Hematopoietic multipotent progenitor cell treated with erythropoietin and hydrocortisone succinate and interleukin-3 and kit ligand, for 15 days (in vitro differentiated cells): Measurements from ENCODE around the gene RPL18A.
A peak's percentile ranks its signal among the peaks of the same experiment; 100 is the strongest.

Experiments used
- DNase-seq: peaks from one replicate; pipeline ENCODE4 v3.0.0-alpha.2; 2015; ENCODE audit warnings: low spot score

Gene RPL18A

DNA sequence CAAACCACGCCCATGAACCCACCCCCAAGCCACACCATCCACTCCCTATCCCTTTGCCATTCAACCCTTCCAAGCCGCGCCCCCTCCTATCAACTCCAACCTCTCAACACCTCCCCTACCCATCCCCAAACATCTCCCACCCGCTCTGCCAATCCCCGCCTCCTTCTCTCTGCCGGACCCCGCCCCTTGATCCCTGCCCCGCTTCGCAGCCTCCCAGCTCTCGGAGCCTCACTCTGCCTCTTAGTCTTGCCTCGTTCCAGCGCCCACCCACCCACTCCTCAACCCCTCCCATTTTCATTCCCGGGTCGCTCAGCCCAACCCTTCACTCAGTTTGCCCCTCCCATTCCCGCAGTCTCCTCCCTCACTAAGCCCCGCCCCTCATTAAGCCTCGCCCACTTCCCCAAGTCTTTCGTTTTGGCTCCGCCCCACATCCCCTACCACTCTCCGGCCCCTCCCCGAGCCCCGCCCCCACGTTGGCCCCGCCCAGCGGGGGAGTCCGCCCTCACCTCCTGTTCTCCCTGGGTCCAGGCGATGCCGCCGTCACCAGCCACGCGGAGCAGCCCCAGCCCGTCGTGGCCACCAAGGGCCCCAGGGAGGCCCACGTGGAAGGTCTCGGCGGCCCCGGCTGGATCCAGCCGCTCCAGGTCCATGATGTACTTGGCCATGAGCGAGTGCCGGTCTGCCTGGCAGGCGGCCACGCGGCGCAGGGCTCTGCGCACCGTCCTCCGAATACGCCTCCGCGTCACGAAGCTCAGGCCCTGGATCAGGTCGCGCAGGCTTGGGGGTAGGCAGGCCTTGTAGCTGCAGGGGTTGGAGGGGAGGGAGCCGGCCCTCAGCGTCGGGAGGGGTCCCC, 17.7 kb upstream of the RPL18A start:
- DNase-seq, result peak; percentile 23

DNA sequence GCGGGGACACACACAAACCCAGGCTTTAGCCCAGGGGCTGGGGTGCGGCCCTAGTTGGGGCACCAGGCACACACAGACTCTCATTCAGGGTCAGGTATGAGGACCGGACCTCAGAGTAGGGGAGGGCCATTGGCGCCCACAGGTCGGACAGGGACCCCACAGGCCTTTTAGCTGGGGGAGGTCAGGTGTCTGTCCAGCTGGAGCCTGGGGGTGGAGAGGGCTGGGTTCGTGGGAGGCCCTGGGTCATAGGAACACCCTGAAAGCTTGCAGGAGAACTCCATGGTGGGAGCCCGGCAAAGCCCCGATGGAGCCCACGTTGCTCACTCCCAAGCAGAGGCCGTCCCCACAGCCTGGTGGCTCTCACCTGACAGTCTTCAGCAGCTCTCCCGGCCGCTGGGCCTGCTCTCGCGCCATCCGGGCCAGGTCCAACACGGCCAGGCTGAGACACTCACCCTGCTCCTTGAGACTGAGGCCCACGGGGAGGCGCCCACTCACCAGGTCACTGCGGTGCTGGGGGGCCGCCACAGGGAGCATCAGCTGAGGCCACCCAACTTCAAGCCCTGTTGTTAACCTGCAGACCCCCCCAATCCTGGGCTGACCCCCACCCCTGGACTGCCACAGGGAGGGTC, 16.9 kb upstream of the RPL18A start:
- no peak for DNase-seq

DNA sequence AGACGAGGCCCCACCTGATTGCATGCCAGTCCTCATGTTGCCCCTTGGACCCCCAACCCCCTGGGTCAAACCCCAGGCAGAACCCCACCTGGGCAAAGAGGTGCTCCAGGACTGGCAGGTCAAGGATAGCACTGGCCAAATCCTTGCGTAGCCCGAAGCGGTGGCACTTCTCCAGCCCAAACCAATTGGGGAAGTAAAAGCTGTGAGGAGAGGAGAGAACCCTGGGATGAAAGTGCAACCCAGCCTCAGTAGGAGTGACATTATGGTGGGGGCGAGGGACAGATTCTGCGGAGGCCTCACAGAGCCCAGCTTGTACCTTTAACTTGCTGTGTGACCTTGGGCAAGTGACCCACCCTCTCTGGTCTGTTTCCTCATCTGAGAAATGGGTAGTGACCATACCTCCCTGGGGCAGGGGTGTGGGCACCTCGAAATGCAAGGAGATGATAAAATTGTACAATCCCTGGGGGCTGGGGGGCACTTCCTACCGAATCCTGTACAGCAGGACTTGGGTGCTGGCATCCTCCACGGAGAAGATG, 16.4 kb upstream of the RPL18A start:
- DNase-seq, result no peak

DNA sequence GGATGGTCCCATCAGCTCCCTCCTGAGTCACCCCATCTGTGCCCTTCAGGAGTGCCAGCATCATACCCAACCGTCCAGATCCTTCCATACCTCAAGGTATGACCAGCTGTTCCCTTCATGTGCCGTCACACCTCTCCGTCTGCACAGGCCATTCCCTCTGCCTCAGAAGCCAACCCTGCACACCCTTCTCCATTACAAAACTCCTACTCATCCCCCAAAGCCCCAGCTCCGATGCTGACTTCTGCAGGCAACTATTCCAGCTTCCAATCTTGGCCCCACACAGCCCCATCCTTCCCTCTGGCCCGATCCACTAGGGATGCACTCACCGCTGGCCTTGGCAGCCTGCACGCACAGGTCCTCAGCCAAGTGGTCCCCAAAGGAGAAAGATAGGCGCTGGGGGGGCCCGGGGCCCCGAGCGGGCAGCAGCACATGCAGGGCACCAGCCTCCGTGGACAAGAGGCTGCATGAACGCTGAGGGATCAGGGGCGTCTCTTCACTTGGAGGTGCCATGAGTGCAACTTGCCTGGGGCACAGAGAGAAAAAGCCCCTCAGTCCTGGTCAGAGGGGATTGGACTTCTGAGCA, 15.7 kb upstream of the RPL18A start:
- DNase-seq, result no peak

DNA sequence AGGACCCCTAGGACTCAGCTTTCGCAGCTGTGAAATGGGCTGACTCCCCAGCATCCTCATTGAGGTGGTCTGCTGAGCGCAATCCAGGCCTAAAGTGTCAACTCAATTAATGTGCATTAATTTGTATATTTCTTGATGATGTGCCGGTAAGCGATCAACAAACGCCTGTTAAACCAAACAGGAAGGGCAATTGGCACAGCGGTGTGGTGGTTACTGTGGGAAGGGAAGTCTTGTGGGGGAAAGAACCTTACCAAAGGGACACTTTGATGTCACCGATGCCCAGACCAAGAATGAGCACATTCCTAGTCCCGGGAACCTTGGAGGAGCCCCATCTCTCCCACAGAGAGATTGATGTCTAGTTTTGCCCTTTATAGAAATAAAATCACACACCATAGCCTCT, 13.6 kb upstream of the RPL18A start:
- no peak for DNase-seq

DNA sequence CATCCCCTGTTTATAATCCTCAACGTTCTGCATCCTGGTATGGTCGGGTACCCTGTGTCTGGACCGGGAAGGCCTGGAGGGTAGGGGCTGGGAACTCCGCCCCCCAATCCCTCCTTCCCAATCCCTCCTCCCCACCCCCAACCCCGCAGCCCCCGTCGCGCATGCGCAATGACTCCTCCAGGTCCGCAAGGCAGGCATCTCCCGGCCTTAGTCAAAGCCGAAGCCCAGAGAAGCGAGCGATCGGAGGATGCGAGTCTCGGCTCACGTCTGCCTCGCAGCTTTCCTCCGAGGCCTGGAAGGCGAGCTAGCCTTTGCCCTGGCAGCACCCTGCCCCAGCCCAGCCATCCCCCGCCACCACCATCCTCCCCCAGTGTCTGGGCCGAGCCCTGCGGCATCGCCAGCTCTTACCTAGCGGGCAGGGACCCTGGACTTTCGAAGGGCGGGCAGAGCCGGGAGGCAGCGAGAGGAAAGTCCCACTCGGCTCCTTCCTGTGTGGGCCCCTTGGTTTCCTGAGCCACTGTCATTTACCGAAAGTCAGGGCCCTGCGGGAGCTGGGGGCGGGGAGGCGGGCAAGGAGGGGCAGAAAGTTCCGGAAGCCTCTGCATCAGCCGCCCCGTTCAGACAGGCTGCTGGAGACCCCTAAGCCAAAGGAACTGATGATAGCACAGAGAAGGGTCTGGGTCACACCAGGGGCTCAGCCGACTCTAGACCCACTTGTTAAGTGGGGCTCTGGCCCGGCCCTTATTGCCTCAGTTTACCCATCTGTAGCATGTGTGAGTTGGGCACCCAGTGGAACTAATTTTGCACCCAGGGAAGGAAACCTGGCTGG, 12.0 kb upstream of the RPL18A start, which contains the start of gene JAK3:
JAK3 (minus strand) TSS at position 445 of the 829 bp plus-strand sequence. CDS start 3,565 bp downstream, outside the sequence.
- no peak for DNase-seq

DNA sequence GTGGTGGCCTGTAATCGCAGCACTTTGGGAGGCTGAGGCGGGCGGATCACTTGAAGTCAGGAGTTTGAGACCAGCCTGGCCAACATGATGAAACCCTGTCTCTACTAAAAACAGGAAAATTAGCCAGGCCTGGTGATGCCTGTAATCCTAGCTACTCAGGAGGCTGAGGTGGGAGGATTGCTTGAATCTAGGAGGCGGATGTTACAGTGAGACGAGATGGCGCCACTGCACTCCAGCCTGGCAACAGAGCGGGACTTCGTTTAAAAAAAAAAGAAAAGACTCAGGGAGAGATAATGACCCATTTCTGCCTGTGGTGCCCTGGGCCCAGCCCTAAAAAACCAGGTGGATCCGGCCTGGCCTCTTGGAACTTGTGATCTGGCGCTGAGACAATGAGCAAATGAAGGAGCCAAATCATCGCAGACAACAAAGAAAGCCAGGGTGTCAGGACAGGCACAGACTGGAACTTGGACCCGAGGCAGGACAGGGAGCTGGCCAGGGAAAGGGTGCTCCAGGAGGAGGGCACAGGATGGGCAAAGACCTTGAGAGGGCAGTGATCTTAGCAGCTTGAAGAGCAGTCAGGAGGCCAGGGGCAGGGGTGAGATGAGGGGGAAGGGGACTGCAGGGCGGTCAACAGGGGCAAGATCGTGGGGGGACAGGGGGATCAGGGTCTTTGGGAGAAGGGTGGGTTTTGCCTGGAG, 11.0 kb upstream of the RPL18A start:
- DNase-seq, result no peak

DNA sequence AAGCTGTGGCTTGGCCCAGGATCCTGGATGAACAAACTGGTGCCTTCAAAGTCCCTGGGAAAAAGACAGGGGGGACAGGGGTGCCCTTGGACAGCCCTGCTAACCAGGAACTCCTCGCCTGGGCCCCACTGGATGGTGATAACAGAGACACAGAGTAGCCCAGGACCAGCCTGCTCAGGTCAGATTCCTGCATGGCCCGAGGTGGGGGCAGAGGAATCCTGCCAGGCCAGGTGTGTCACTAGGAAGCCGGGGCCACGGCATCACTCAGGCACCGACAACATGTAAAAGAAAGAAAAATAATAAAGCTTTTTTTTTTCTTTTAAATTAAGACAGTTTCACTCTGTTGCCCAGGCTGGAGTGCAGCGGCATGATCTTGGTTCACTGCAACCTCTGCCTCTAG, 5.6 kb upstream of the RPL18A start:
- DNase-seq, result no peak

DNA sequence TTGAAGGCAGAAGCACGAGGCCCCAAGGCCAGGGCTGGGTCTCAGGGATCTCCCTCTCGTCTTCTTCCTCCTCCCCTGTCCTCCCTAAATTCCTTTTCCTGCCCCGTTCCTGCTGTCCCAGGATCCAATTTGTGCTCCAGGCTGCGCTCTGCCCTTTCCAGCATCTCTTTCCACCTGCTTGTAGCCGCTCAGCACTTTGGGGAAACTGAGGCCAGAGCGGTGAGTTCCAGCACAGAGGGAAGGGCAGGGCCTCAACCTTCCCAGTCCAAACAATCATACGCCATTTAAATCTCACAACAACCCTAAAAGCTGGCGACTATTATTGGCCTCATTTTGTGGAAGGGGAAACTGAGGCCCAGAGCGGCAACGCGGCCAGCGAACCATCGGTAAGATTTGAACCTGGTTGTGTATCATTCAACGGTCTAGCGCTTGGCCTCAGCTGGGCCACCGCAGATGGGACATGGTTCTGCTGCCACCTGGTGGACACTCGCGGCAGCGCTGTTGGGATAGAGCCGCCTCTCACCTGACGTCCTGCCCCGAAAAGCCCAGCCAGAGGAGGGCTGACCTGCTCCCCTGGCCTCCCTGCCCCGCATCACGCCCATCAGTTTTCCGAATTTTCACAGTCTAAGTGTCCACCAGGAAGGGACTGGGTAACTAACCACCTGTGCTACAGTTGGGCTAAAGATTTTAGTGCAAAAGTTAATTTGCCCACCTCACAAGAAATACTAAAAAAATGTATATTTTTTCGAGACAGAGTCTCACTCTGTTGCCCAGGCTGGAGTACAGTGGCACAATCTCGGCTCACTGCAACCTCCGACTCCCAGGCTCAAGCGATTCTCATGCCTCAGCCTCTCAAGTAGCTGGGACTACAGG, 4.2 kb upstream of the RPL18A start:
- peak; percentile 82 for DNase-seq

DNA sequence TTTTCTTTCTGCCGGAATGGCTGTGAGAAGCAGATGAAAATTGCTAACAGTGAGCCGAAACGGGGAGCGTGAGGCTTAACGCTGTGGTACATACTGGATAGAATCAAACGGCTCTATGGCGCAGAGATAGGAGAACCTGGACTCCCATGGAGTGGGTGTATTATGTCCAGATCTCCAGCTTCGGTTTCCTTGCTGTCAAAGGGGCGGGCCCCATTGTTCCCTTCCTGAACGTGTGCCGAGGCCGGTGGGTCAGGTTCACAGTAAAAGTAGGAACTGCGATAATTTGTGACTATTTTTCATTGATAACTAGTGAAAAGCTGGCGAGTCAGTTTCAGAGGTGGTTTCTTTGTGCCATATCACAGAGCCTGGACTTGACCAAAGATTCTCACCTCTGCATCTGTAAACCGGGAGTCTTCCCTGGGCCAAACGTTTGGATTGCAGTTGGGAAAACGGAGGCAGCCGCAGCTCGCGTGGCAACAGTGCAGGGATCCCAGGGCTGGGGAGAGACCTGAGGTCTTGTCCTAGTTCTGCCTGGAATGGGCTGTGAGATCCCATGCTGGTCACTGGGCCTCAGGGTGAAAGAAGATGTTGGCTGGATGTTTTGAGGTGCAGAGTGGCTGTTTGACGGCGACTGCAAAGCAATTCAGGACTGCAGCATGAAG, 752 bp downstream of the RPL18A start:
- no peak for DNase-seq

DNA sequence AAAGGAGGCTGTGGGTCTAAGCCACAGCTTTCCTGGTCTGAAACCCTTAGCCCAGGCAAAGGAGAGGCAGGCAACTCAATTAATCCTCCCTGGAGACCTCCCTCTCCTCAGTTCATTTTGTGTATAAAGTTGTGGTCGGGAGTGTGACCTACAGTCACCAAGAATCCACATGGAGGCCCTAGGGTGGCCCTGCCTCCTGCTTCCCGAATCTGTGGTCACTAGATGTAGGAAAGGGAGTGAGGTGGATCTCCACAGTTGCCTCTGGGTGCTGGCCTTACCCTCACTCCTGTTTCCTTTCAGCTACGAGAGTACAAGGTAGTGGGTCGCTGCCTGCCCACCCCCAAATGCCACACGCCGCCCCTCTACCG, 1.3 kb downstream of the RPL18A start:
- no peak for DNase-seq

DNA sequence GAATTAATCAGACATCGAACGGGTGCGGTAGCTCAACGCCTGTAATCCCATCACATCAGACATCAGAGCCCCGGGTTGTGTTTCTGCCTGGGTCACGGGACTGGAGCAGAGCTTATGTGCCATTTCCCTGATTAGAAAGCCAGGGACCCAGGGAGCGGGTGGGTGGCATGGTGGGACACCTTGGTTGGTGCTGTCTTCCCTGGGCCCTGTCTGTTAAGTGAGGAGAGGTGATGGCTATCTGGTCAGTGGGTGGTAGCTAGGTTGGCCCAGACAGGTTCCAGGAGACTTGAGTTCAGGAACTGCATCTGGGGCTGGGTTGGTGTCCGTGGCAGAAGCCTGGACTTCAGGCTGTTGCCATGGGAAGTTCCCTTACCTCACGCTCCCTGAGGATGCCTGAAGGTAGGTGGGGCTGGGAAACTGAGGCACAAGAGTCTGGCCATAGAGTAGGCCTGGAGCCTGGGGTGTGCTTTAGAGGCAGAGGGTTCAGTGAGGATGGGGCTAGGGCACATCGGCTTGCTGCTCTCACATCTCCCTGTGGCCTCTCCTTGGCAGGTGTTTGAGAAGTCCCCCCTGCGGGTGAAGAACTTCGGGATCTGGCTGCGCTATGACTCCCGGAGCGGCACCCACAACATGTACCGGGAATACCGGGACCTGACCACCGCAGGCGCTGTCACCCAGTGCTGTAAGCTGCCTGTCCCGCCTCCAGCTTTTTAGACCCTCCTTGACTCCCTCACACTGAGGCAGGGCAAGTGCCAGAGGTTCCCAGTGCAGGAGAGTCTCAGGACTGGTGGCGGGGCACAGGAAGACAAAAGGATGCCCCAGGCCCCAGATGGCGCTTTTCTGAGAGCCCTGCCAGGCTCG, 2.1 kb downstream of the RPL18A start:
- no peak for DNase-seq

DNA sequence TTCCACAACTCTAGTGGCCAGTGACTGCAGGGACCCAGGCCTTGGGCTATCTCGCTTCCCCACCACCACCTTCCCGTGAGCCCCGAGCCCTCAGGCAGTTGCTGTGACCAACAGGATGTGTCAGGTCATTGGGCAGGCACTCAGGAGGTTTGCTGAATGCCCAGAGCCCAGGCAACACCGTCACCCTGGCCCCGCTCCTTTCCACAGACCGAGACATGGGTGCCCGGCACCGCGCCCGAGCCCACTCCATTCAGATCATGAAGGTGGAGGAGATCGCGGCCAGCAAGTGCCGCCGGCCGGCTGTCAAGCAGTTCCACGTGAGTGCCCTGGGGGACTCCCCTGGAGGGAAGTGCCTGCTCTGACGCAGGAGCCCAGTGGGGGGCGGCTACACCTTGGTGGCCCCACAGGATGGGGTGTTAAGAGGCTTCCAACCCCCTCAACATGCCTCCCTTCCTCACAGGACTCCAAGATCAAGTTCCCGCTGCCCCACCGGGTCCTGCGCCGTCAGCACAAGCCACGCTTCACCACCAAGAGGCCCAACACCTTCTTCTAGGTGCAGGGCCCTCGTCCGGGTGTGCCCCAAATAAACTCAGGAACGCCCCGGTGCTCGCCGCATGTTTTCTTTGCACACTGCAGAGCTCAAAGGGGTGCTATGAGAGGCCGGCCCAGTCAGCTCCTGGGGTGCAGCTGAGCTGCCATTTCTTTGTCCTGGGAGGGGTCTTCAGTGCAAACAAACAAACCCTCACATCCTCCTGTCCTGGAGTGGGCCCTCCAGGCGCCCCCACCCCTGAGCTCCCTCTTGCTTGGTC, 3.2 kb downstream of the RPL18A start:
- no peak for DNase-seq

DNA sequence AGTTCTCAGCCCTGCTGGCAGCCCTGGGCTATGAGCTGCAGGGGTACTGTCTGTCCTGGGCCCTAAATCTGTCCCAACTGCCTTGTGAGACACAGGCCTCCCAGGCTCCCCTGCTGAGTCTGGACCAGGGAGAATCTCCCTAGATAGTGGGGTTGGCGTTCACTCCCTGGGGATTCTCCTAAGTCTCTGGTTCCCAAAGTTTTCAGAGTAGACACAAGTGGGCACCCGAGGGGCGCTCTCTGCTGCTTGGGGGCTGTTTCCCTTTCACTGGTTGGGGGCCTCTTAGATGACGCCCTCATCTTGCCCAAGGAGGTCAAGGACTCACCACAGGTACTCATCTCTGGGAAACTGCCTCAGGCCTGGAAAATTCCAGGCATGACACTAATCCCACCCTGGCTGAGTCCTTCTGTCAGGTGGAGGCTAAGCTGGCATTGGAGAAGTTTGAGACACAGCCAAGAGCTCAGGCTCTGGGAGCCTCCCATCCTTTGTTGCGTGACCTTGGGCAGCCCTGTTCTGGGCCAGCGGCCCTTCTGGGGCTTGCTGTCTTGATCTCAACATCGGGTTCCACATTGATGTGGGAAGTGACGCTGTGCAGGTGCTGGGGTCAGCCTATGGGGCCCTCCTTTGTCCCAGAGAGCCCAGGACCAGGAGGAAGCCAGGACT, 3.9 kb downstream of the RPL18A start:
- DNase-seq, result no peak

DNA sequence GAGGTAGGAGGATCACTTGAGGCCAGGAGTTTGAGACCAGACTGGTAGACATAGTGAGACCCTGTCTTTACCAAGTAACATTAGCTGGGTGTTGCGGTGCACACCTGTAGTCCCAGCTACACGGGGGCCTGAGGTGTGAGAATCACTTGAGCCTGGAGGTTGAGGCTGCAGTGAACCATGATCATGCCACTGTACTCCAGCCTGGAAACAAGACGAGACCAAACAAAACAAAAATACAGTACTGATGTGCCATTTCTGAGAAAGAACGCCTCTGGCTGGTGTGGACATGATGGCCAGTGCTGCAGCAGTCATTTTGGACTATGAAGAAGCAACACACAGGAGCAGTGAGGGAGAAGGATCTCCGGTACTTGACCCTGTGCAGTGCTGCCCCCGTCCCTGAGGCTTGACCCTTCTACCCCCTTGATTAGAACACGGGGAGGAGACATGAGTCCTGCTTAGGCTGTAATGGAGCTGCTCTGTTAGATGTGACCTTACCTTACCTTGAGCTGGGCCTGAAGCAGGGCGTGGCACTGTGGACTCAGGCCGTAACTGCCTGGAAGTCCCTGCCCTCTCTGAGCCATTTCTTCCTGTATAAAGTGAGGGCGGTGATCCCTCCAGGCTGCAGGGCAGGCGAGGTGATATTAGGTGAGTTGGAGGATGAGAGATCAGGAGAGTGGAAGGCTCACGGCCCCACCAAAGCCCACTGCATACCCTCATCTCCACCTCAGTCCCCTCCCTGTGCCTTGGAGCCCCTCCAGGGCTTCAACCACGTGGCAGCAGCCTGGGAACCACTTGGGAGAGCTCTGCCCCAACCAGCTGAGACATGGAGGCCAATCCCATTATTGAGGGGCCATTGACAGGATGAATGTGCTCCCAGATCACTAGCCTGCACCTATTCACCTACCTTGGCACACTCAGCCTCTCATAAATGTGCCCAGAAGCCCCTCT, 5.9 kb downstream of the RPL18A start:
- DNase-seq, result no peak

DNA sequence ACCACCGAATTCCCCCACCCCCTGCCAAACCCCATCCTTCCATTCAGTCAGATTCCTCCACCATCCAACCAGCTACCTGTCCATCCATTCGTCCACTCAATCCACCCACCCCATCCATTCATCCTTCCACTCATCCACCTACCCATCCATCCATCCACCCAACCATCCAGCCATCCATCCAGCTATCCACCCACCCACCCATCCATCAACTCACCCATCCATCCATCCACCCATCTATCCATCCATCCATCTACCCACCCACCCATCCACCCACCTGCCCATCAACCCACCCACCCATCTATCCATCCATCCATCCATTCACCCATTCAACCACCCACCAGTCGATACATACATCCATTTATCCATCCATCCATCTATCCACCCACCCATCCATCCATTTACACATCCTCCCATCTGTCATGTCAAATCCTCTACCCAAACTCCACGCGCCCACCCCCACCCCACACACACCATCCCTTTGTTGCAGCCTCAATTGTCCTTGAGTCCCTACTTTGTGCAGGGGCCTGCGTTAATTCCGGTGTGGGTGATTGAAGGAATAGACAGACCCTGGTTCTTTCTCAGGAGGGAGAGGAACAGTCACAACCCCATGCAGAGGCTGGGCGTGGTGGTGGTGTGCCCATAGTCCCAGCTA, 6.7 kb downstream of the RPL18A start:
- DNase-seq, result no peak
